Endothelial cell of umbilical vein (primary cell): ENCODE measurements around the gene CLNS1A. TPM values are rescaled to one million over a fixed set of nuclear protein-coding genes. Genes with fewer than 3 reads are reported as not detected.

ENCODE experiments used
- BruUV-seq: library from RNA; stranded (reverse); fragments of 400-500 nt; replicated peaks from 2 replicates; lab custom pipeline; 2021; lab: Mats Ljungman, UMichigan
- CTCF ChIA-PET: fragments of 300-600, 350-600 bp; sonication (Branson Sonifier 250); formaldehyde crosslinking; loops from one replicate; lab custom pipeline; 2021; ENCODE audit warnings: antibody characterized with exemption, inconsistent platforms; lab: Charles Lee
- POLR2A ChIA-PET: fragments of 300-600, 350-600 bp; sonication (Branson Sonifier 250); formaldehyde crosslinking; loops from one replicate; lab custom pipeline; 2021; ENCODE audit warnings: antibody characterized with exemption, inconsistent platforms; lab: Charles Lee
- DNase-seq: peaks from one replicate; pipeline ENCODE4 v3.0.0-alpha.2; 2011; ENCODE audit warnings: low read depth, low spot score
- FAIRE-seq: peaks from 2 replicates; lab custom pipeline; 2011; peaks lifted over from hg19 to GRCh38; lab: Jason Lieb, UNC
- H2AFZ ChIP-seq: 2 replicates; pipeline ENCODE4 v1.6.0; 2012; ENCODE audit warnings: low read depth, low read length, control low read depth, inconsistent platforms
- H3K27ac ChIP-seq: 2 replicates; pipeline ENCODE4 v1.5.1; 2011; ENCODE audit warnings: low read depth, mild to moderate bottlenecking, control low read depth, low read length, moderate library complexity; ENCODE audit not compliant: insufficient read depth
- H3K27me3 ChIP-seq, 2 experiments: 2 replicates each; pipeline versions ENCODE4 v1.6.0 to v1.6.1; 2011; ENCODE audit warnings: low read length in 2 of 2, mixed read lengths in 1 of 2; ENCODE audit not compliant: control insufficient read depth in 2 of 2, insufficient read depth in 2 of 2
- H3K36me3 ChIP-seq, 2 experiments: 2 replicates in 1 of 2; 3 replicates in 1 of 2; pipeline ENCODE4 v1.5.1; 2011; ENCODE audit warnings: low read length in 2 of 2, mild to moderate bottlenecking in 1 of 2, moderate library complexity in 1 of 2; ENCODE audit not compliant: control insufficient read depth in 2 of 2, insufficient read depth in 2 of 2; ENCODE audit errors: extremely low read depth in 1 of 2
- H3K4me1 ChIP-seq: 3 replicates; pipeline ENCODE4 v1.5.1; 2011; ENCODE audit warnings: mild to moderate bottlenecking, low read length; ENCODE audit not compliant: control insufficient read depth, insufficient read depth; ENCODE audit errors: extremely low read depth
- H3K4me2 ChIP-seq: 2 replicates; pipeline ENCODE4 v1.6.1; 2011; ENCODE audit warnings: low read length, control low read depth, mixed read lengths; ENCODE audit not compliant: insufficient read depth
- H3K4me3 ChIP-seq, 3 experiments: fragments of 200-600 bp in 1 of 3; sonication (generic), shearing (Covaris generic) in 1 of 3; replicated peaks in 1 of 3; 2 replicates each; pipeline ENCODE4 v1.5.1; 2011 to 2016; ENCODE audit warnings: control low read depth in 3 of 3, low read length in 3 of 3, mild to moderate bottlenecking in 2 of 3, inconsistent platforms in 1 of 3, low read depth in 1 of 3, moderate library complexity in 1 of 3; ENCODE audit not compliant: insufficient read depth in 1 of 3
- H3K79me2 ChIP-seq: 2 replicates; pipeline ENCODE4 v1.6.0; 2012; ENCODE audit warnings: low read length, inconsistent platforms; ENCODE audit not compliant: control insufficient read depth, insufficient read depth
- H3K9ac ChIP-seq: replicated peaks from 2 replicates; pipeline ENCODE3; 2011; ENCODE audit warnings: low read length, control low read depth; ENCODE audit not compliant: insufficient read depth; ENCODE audit errors: extremely low read depth
- H3K9me1 ChIP-seq: replicated peaks from 3 replicates; pipeline ENCODE4 v1.6.0; 2011; ENCODE audit warnings: mild to moderate bottlenecking, low read length; ENCODE audit not compliant: control insufficient read depth, insufficient read depth; ENCODE audit errors: extremely low read depth
- H3K9me3 ChIP-seq: replicated peaks from 2 replicates; pipeline ENCODE4 v1.5.1; 2012; ENCODE audit warnings: low read length, inconsistent platforms; ENCODE audit not compliant: control insufficient read depth, insufficient read depth
- H4K20me1 ChIP-seq: replicated peaks from 2 replicates; pipeline ENCODE3; 2011; ENCODE audit warnings: mild to moderate bottlenecking, low read length; ENCODE audit not compliant: control insufficient read depth, insufficient read depth; ENCODE audit errors: extremely low read depth
- GATA2 ChIP-seq: IDR thresholded peaks from 2 replicates; pipeline ENCODE4 v1.7.0; 2011; ENCODE audit warnings: low read depth, mild to moderate bottlenecking, moderate library complexity, mixed read lengths, low read length; ENCODE audit not compliant: insufficient read length, insufficient read depth
- JUN ChIP-seq: IDR thresholded peaks from 2 replicates; pipeline ENCODE4 v1.6.1; 2011; ENCODE audit warnings: borderline replicate concordance, low read depth; ENCODE audit not compliant: insufficient read length, insufficient read depth
- MAX ChIP-seq: IDR thresholded peaks from 2 replicates; pipeline ENCODE4 v1.6.1; 2011; ENCODE audit not compliant: insufficient read depth, insufficient read length
- POLR2A ChIP-seq: IDR thresholded peaks from 2 replicates; pipeline ENCODE4 v1.6.1; 2012; ENCODE audit warnings: low read depth, mild to moderate bottlenecking, control low read depth, low read length
- POLR2AphosphoS5 ChIP-seq: IDR thresholded peaks from 2 replicates; pipeline ENCODE4 v1.6.1; 2012; ENCODE audit warnings: low read depth, mild to moderate bottlenecking, control low read depth, low read length, moderate library complexity; ENCODE audit not compliant: insufficient read depth
- dilution Hi-C: fragments of 300-500 bp; cut with MboI; formaldehyde crosslinking; loops from one replicate; pipeline ENCODE4 v1.15.0; 2019; ENCODE audit warnings: low sequenced_read_pairs; ENCODE audit not compliant: extremely low pct_ligation_motif_present
- intact Hi-C: fragments of 100-400 bp; cut with micrococcal nuclease; formaldehyde crosslinking; loops from one replicate; pipeline ENCODE4 v1.10.0; 2022
- polyA plus RNA-seq, 4 experiments: library from polyadenylated mRNA; depleted of rRNA in 3 of 4; stranded (reverse) in 3 of 4; unstranded in 1 of 4; fragments of >200 nt; gene quantifications; 2 replicates each; pipeline versions ENCODE4 v1.2.1 to v1.2.3, GENCODE V29; 2011 to 2012; ENCODE audit warnings: missing spikeins in 1 of 4
- total RNA-seq: library from RNA; stranded (reverse); gene quantifications from 2 replicates; pipeline ENCODE4 v1.2.3, GENCODE V29; 2021

Gene CLNS1A
- total and polyA plus RNA-seq, 2 donors (not counting 3 experiments of a cell fraction or from before 2014, with no cell fraction given) = 84.5 to 99.7 TPM

- FAIRE-seq (no peak), DNase-seq (no peak)
- Histone ChIP-seq H3K36me3 (no peaks in the 10 kb centered on the region), H3K9me3 (no peaks in the 10 kb centered on the region), H3K27me3 (no peaks in the 10 kb centered on the region), H3K79me2 (no peaks in the 10 kb centered on the region), H3K9ac (no peak overlapping the region), H3K4me1 (peaks cover 10% of the 10 kb centered on the region), H3K4me3 (peak overlapping the region in 2 of 3 experiments; percentile 26 to 51), H3K9me1 (no peaks in the 10 kb centered on the region), H4K20me1 (no peaks in the 10 kb centered on the region), H2AFZ (peak overlapping the region; percentile 85), H3K4me2 (peak overlapping the region; percentile 6), H3K27ac (no peak overlapping the region)
- ChIA-PET POLR2A (no interaction called here), CTCF (interaction anchor here (0.7 to 2.1 kb wide), 7 partner anchors 13 to 456 kb away, joined by 3 to 9 read pairs (median 3); no protein-coding TSS in a partner anchor)
- TF ChIP-seq GATA2 (no peak), JUN (no peak)
- dilution Hi-C loops = no loop called here
- intact Hi-C loops = no loop called here
- BruUV-seq = no TSS peak
Observed at GRCh38 chr11:77590194-77590782, 47.3 kb downstream of the CLNS1A start.

- Histone ChIP-seq H3K4me3 (peak within 1 kb of the TSS; percentile 33 to 62 (median 51)), H3K9me3 (no peaks in the 10 kb centered on the region), H3K9me1 (no peaks in the 10 kb centered on the region), H3K9ac (peak within 1 kb of the TSS; percentile 28), H3K4me2 (peak within 1 kb of the TSS; percentile 85), H4K20me1 (no peaks in the 10 kb centered on the region), H3K4me1 (peaks cover 10% of the 10 kb centered on the region), H2AFZ (peak within 1 kb of the TSS; percentile 85), H3K27me3 (no peaks in the 10 kb centered on the region), H3K79me2 (no peaks in the 10 kb centered on the region), H3K27ac (no peak within 1 kb of the TSS), H3K36me3 (no peaks in the 10 kb centered on the region)
- intact Hi-C loops = no loop called here
- FAIRE-seq = peak; percentile 74
- dilution Hi-C loops = no loop called here
- no TSS peak for BruUV-seq
- ChIA-PET CTCF (interaction anchor here (0.7 to 2.1 kb wide), 8 partner anchors 12 to 456 kb away, joined by 3 to 9 read pairs (median 3); no protein-coding TSS in a partner anchor), POLR2A (no interaction called here)
- DNase-seq = peak; percentile 89
- TF ChIP-seq POLR2AphosphoS5 (peak; percentile 83), POLR2A (peak; percentile 36), MAX (no peak)
Observed at GRCh38 chr11:77589521-77590193, 47.9 kb downstream of the CLNS1A start, which contains the start of gene AQP11. AQP11 (plus strand) TSS chr11:77589953; CDS start chr11:77589993, 40 bp downstream.
